ENCODE measurements around the gene PTPA.

Gene PTPA

GRCh38 chr9:129102095-129102525, 9.1 kb upstream of the PTPA start:
- no peak for TF ChIP-seq POLR2AphosphoS5 (IDR thresholded peaks at IDR 0.05; ENCODE audit: low read depth, low read length)
- TF ChIP-seq TAF1 (IDR thresholded peaks at IDR 0.05; ENCODE audit: borderline replicate concordance, insufficient read depth, low read length) = no peak

GRCh38 chr9:129102791-129103594, 8.2 kb upstream of the PTPA start:
- TF ChIP-seq SIN3A (IDR thresholded peaks at IDR 0.05; ENCODE audit: borderline replicate concordance, insufficient read depth, low read length) (no peak), TAF1 (IDR thresholded peaks at IDR 0.05; ENCODE audit: borderline replicate concordance, insufficient read depth, low read length) (no peak), FOXP2 (optimal IDR thresholded peaks at IDR 0.05; ENCODE audit: borderline replicate concordance, extremely low read depth, extremely low read length, insufficient read depth) (no peak), REST (IDR thresholded peaks at IDR 0.05; ENCODE audit: insufficient read depth in 1 of 2, low read depth in 2 of 2, low read length in 2 of 2) (no peak), POLR2AphosphoS5 (IDR thresholded peaks at IDR 0.05; ENCODE audit: low read depth, low read length) (no peak)

- TF ChIP-seq SIN3A (IDR thresholded peaks at IDR 0.05; ENCODE audit: borderline replicate concordance, insufficient read depth, low read length) = no peak
- TF ChIP-seq FOXP2 (optimal IDR thresholded peaks at IDR 0.05; ENCODE audit: borderline replicate concordance, extremely low read depth, extremely low read length, insufficient read depth) = no peak
- no peak for TF ChIP-seq TAF1 (IDR thresholded peaks at IDR 0.05; ENCODE audit: borderline replicate concordance, insufficient read depth, low read length)
- no peak for TF ChIP-seq REST (IDR thresholded peaks at IDR 0.05; ENCODE audit: insufficient read depth in 1 of 2, low read depth in 2 of 2, low read length in 2 of 2)
- no peak for TF ChIP-seq POLR2AphosphoS5 (IDR thresholded peaks at IDR 0.05; ENCODE audit: low read depth, low read length)
Measured at GRCh38 chr9:129103595-129103965, 7.6 kb upstream of the PTPA start.

GRCh38 chr9:129104051-129104450, 7.2 kb upstream of the PTPA start:
- no peak for TF ChIP-seq REST (IDR thresholded peaks at IDR 0.05; ENCODE audit: insufficient read depth in 1 of 2, low read depth in 2 of 2, low read length in 2 of 2)
- no peak for TF ChIP-seq SIN3A (IDR thresholded peaks at IDR 0.05; ENCODE audit: borderline replicate concordance, insufficient read depth, low read length)
- TF ChIP-seq FOXP2 (optimal IDR thresholded peaks at IDR 0.05; ENCODE audit: borderline replicate concordance, extremely low read depth, extremely low read length, insufficient read depth) = no peak
- no peak for TF ChIP-seq TAF1 (IDR thresholded peaks at IDR 0.05; ENCODE audit: borderline replicate concordance, insufficient read depth, low read length)
- TF ChIP-seq POLR2AphosphoS5 (IDR thresholded peaks at IDR 0.05; ENCODE audit: low read depth, low read length) = no peak

GRCh38 chr9:129105857-129106694, 5.1 kb upstream of the PTPA start:
- no peak for TF ChIP-seq REST (IDR thresholded peaks at IDR 0.05; ENCODE audit: insufficient read depth in 1 of 2, low read depth in 2 of 2, low read length in 2 of 2)
- no peak for TF ChIP-seq TAF1 (IDR thresholded peaks at IDR 0.05; ENCODE audit: borderline replicate concordance, insufficient read depth, low read length)
- no peak for TF ChIP-seq SIN3A (IDR thresholded peaks at IDR 0.05; ENCODE audit: borderline replicate concordance, insufficient read depth, low read length)
- TF ChIP-seq POLR2AphosphoS5 (IDR thresholded peaks at IDR 0.05; ENCODE audit: low read depth, low read length) = no peak
- TF ChIP-seq FOXP2 (optimal IDR thresholded peaks at IDR 0.05; ENCODE audit: borderline replicate concordance, extremely low read depth, extremely low read length, insufficient read depth) = no peak
